ENCODE results near the gene ANAPC1.

DNA sequence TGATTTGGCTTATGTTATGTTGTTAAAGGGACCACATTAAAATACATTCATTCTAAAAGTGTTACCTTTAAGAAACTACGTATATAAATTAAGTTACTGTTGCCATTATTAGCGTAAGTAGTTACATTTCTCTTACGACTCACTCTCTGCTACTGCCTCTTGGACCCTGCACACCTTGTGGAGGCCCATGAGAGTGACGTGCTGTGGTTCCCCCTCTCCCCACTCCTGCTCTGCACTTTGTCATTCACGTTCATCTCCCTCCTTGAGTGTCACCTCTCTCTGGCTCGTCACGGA lies 13.6 kb upstream of the ANAPC1 start:
- TF ChIP-seq ZNF391 (tag by site-specific recombination; IDR thresholded peaks at IDR 0.05; ENCODE audit: borderline replicate concordance, low read depth): no peak
- no peak for TF ChIP-seq ZNF2 (tag by site-specific recombination; IDR thresholded peaks at IDR 0.05)
- no peak for TF ChIP-seq ZFP41 (tag by site-specific recombination; IDR thresholded peaks at IDR 0.05; ENCODE audit: borderline replicate concordance)
- TF ChIP-seq, protein P1, sequence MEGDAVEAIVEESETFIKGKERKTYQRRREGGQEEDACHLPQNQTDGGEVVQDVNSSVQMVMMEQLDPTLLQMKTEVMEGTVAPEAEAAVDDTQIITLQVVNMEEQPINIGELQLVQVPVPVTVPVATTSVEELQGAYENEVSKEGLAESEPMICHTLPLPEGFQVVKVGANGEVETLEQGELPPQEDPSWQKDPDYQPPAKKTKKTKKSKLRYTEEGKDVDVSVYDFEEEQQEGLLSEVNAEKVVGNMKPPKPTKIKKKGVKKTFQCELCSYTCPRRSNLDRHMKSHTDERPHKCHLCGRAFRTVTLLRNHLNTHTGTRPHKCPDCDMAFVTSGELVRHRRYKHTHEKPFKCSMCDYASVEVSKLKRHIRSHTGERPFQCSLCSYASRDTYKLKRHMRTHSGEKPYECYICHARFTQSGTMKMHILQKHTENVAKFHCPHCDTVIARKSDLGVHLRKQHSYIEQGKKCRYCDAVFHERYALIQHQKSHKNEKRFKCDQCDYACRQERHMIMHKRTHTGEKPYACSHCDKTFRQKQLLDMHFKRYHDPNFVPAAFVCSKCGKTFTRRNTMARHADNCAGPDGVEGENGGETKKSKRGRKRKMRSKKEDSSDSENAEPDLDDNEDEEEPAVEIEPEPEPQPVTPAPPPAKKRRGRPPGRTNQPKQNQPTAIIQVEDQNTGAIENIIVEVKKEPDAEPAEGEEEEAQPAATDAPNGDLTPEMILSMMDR (tag by site-specific recombination; IDR thresholded peaks at IDR 0.05): no peak

All from HEK293 (cell line).